ENCODE results near the gene GNAT1.
"Not testable (repeated sequence)": the region's sequence is repeated elsewhere in the genome, so short reads cannot be mapped to it uniquely, and the experiment has no call there.

- TF ChIP-seq YY1 (IDR thresholded peaks at IDR 0.05; ENCODE audit: insufficient read depth, insufficient read length); SUZ12 (IDR thresholded peaks at IDR 0.05; ENCODE audit: extremely low read depth, insufficient read depth, insufficient read length): not testable (repeated sequence)
Observed at GRCh38 chr3:50228184-50228763, 36.9 kb downstream of the GNAT1 start.

Measured in NT2/D1 (cell line).